ENCODE results near the gene PSMB7. TPM values are rescaled to one million over a fixed set of nuclear protein-coding genes. Genes with fewer than 3 reads are reported as not detected.

PSMB7 gene
- total and polyA plus RNA-seq, 11 donors, result 149 to 281 (median 176) TPM

GRCh38 chr9:124440786-124441185 lies 25.5 kb upstream of the PSMB7 start:
- peaks cover 0 to 6% (median 0%) of the 10 kb centered on the region in 12 donors for H3K9me3 ChIP-seq
- TF ChIP-seq POLR2A (IDR thresholded peaks at IDR 0.05) (no peak), CTCF (IDR thresholded peaks at IDR 0.05) (no peak)
- 78 to 81% (median 79%) methylated on average over 9 to 10 of the region's 10 CpGs for WGBS, 4 donors
- H3K4me1 ChIP-seq, result no peaks in the 10 kb centered on the region
- H3K27me3 ChIP-seq, result peaks cover 0 to 5% (median 0%) of the 10 kb centered on the region in 9 donors
- DNase-seq (no peak), ATAC-seq (no peak)
- no peak overlapping the region for H3K4me3 ChIP-seq
- no peak overlapping the region for H3K27ac ChIP-seq
- intact Hi-C loops (cut with DNase I), result no loop called here
- H3K36me3 ChIP-seq, result no peaks in the 10 kb centered on the region

- no peak overlapping the region for H3K27ac ChIP-seq
- WGBS, 4 donors, result 79 to 90% (median 85%) methylated on average over 5 to 6 of the region's 6 CpGs
- TF ChIP-seq POLR2A (IDR thresholded peaks at IDR 0.05) (no peak), CTCF (IDR thresholded peaks at IDR 0.05) (no peak)
- no peaks in the 10 kb centered on the region for H3K36me3 ChIP-seq
- H3K9me3 ChIP-seq, result peaks cover 0 to 6% (median 0%) of the 10 kb centered on the region in 12 donors
- H3K4me3 ChIP-seq, result no peak overlapping the region
- DNase-seq, result no peak
- H3K4me1 ChIP-seq, result no peaks in the 10 kb centered on the region
- ATAC-seq, result no peak
- peaks cover 0 to 5% (median 0%) of the 10 kb centered on the region in 9 donors for H3K27me3 ChIP-seq
- intact Hi-C loops (cut with DNase I), result no loop called here
These were observed 24.5 kb upstream of the PSMB7 start for GRCh38 chr9:124439686-124440243.

GRCh38 chr9:124439086-124439485 lies 23.8 kb upstream of the PSMB7 start:
- no peak for TF ChIP-seq CTCF (IDR thresholded peaks at IDR 0.05)
- no peak for TF ChIP-seq POLR2A (IDR thresholded peaks at IDR 0.05)
- 85 to 96% (median 90%) methylated on average over 1 of the region's 1 CpG for WGBS, 4 donors

GRCh38 chr9:124438091-124438490 lies 22.8 kb upstream of the PSMB7 start:
- Histone ChIP-seq H3K36me3 (no peaks in the 10 kb centered on the region), H3K27ac (no peak overlapping the region), H3K27me3 (peaks cover 0 to 5% (median 0%) of the 10 kb centered on the region in 9 donors), H3K4me3 (no peak overlapping the region), H3K9me3 (peaks cover 0 to 6% (median 0%) of the 10 kb centered on the region in 12 donors), H3K4me1 (no peaks in the 10 kb centered on the region)
- TF ChIP-seq POLR2A (IDR thresholded peaks at IDR 0.05), result no peak
- TF ChIP-seq CTCF (IDR thresholded peaks at IDR 0.05), result no peak
- no peak for ATAC-seq
- WGBS, 4 donors, result 85 to 95% (median 88%) methylated on average over 9 of the region's 9 CpGs
- DNase-seq, result no peak
- intact Hi-C loops (cut with DNase I), result no loop called here

More at GRCh38 chr9:124439086-124439485, 23.8 kb upstream of the PSMB7 start:
- no peaks in the 10 kb centered on the region for H3K36me3 ChIP-seq
- H3K27me3 ChIP-seq, result peaks cover 0 to 5% (median 0%) of the 10 kb centered on the region in 9 donors
- H3K9me3 ChIP-seq, result peaks cover 0 to 6% (median 0%) of the 10 kb centered on the region in 12 donors
- H3K4me3 ChIP-seq, result no peak overlapping the region
- no peaks in the 10 kb centered on the region for H3K4me1 ChIP-seq
- intact Hi-C loops (cut with DNase I), result no loop called here
- H3K27ac ChIP-seq, result no peak overlapping the region
- ATAC-seq (no peak), DNase-seq (no peak)

Measured in heart left ventricle (tissue), 16 donors.